Measurements from ENCODE around the gene MYO18A.

MYO18A gene

DNA sequence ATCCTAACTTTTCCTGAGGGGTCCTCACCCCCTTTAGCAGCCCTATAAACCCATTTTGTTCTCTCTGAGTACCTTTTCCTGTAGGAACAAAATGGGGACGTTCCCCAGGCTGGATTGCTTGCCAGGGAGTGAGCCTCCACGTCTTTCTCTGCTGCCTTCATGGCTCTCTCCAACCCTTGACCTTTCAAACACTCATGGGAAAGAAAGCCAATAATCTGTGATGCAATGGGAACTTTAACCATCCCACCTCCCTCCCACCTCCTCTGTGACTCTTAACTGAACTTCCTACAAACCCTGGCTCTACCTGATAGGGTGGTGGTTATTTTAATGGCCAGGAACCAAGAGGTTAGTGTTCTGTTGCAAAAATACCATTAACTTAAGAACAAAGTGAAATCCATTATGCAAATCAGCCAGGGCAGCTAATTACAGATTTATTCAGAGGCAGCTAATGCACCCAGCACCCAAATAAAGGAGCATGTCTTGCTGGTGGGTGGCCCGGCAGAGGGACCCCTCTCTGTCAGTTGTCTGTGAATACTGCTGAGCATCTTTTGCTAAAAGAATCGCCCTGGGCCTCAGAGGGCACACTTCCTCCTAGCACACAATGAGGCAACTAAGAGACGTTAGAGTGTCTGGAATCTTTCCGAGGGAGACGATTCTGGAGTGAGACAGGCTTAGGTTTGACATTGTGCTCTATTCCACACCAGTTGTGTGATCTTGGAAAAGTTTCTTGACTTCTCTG is 134.3 kb downstream of the MYO18A start:
- DNase-seq (ENCODE audit: insufficient read length, low spot score) (no peak), FAIRE-seq (no peak)
- no peak for TF ChIP-seq POLR2A (IDR thresholded peaks at IDR 0.05; ENCODE audit: low read depth, low read length)

DNA sequence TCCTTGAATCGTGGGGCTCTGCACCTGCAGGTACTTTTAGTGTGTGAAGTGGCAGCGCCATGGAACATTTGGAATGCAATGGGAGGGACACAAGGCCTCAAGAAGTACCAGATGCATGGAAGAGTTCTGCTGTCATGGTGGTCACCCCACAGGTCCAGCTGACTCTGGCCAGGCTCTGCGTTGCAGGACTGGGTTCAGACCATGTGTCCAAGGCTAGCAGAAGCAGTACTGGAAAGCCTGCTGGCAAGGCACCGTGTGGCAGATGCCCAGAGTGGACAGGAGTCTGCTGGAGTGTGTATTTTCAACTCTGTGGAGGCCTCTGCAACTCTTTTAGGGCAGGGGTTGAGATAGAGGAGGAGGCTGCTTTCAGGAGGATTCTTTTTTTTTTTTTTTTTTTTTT is 135.2 kb downstream of the MYO18A start:
- FAIRE-seq (no peak), DNase-seq (ENCODE audit: insufficient read length, low spot score) (no peak)
- no peak for TF ChIP-seq POLR2A (IDR thresholded peaks at IDR 0.05; ENCODE audit: low read depth, low read length)

DNA sequence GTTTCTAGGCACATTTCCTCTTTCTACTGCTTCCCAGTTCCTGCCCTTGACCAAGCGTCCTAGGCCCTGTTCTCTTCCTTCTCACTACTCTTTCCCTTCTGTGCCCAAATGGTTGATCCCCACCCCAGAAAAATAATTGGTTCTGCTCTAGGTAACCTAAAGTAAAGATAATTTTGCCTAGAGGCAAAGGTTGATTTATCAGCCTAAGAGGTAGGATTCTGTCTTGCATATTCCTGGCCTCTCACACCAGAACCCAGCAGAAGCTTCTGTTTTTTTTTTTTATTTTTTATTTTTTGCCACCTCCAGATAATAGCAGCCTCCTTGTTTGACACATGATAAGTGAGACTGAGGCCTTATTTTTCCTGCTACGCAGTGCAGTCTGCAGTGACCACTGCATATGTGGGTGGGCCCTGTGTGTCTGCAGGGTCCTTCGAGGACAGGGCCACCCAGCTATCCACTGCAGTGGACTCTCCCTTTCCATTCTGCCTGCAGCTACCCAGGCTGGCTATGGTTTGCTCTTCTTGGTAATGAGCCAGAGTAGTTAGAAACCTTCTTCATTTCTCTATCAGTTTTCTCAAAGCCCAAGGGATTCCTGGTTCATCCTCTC is 136.6 kb downstream of the MYO18A start:
- DNase-seq (ENCODE audit: insufficient read length, low spot score) (no peak), FAIRE-seq (no peak)
- no peak for TF ChIP-seq POLR2A (IDR thresholded peaks at IDR 0.05; ENCODE audit: low read depth, low read length)

DNA sequence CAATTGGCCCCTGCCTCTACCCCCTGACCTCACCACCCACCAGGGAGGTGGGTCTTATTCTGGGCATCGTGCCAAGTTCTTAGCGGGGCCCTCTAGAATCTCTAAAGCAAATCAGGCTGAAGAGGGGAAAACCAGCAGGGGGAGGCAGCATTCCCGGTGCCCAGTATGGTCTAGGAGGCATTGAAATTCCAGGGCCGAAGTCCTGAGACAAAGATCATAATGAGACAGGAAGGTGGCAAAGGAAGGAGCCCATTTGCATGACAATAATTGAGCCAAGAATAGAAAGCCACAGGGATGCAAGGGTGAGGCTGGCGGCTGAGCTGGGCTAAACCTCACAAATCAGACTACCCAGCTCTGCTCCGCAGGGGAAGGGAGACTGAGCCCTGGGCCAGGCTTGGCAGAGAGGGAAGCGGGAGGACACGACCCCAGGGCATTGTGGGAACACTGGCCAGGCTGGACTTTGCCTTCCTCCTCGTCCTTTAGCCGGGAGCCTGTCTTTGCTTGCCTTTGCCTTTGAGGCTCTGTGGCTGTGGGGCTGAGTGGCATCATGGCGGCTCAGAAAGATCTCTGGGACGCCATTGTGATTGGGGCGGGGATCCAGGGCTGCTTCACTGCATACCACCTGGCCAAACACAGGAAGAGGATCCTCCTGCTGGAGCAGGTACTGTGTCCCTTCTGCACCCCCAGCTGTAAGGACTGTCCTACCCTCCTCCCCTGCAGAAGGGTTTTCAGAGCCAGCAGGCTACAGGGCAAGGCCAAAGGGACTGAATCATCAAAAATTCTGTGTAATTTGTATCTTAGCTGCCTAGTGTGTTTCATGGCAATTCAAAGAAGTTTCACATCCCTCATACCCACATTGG is 137.3 kb downstream of the MYO18A start, which contains the start of gene PIPOX:
Gene PIPOX (plus strand): TSS at position 463 of the 860 bp plus-strand sequence. CDS start 85 bp downstream, at position 548.
- DNase-seq (ENCODE audit: insufficient read length, low spot score) (no peak), FAIRE-seq (no peak)
- no peak for TF ChIP-seq POLR2A (IDR thresholded peaks at IDR 0.05; ENCODE audit: low read depth, low read length)

DNA sequence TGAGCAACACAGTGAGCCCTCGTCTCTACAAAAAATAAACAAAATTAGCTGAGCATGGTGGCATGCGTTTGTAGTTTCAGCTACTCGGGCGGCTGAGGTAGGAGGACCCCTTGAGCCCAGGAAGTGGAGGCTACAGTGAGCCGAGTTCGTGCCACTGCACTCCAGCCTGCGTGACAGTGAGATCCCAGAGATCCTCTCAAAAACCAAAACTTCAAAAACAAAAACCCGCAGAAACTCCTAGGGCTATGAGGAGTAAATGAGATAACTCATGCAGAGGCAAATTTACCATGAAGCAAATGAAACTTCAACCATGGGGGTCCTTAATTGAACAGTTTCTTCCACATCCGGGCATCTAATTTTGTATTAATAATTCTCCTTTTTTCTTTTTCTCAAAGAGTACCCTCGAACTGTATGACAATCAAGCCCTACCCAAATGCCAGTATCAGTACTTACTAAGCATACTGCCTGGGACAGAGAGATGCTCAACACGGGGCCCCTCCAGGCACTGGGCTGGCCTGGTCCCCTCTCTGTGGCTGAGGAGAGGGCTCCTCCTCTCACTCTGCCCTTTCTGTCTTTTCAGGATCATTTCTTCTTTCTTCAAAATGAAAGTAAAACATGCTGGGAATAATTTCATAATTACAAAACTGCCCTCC is 138.0 kb downstream of the MYO18A start:
- DNase-seq (ENCODE audit: insufficient read length, low spot score) = no peak
- TF ChIP-seq POLR2A (IDR thresholded peaks at IDR 0.05; ENCODE audit: low read depth, low read length) = no peak
- no peak for FAIRE-seq

DNA sequence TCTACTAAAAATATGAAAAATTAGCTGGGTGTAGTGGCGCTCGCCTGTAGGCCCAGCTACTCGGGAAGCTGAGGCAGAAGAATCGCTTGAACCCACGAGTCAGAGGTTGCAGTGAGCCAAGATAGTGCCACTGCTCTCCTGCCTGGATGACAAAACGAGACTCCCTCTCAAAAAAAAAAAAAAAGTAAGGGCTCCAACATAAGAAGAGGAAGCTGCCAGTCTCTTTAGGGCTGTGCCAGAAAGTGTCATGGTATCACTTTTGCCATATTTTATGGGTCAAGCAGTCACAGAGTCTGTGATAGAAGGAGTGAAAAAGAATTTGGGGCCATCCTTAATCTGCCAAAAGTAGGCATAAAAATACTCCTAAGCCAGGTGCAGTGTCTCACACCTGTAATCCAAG is 138.6 kb downstream of the MYO18A start:
- FAIRE-seq (no peak), DNase-seq (ENCODE audit: insufficient read length, low spot score) (no peak)
- TF ChIP-seq POLR2A (IDR thresholded peaks at IDR 0.05; ENCODE audit: low read depth, low read length) = no peak

DNA sequence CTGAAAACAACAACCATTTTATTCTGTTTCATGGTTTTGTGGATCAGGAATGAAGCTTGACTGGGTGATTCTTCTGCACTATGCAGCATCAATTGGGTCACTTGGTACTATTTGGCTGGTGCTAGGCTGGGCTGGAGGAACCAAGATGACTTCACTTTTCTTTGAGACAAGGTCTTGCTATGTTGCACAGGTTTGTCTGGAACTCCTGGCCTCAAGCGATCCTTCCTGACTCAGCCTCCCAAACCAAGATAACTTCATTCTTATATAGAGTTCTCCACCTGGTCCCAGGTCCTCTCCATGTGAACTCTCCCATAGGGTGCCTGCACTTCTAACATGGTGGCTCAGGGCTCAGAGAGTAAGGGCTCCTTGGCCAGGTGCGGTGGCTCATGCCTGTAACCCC is 139.1 kb downstream of the MYO18A start:
- no peak for TF ChIP-seq POLR2A (IDR thresholded peaks at IDR 0.05; ENCODE audit: low read depth, low read length)
- FAIRE-seq = no peak
- no peak for DNase-seq (ENCODE audit: insufficient read length, low spot score)

DNA sequence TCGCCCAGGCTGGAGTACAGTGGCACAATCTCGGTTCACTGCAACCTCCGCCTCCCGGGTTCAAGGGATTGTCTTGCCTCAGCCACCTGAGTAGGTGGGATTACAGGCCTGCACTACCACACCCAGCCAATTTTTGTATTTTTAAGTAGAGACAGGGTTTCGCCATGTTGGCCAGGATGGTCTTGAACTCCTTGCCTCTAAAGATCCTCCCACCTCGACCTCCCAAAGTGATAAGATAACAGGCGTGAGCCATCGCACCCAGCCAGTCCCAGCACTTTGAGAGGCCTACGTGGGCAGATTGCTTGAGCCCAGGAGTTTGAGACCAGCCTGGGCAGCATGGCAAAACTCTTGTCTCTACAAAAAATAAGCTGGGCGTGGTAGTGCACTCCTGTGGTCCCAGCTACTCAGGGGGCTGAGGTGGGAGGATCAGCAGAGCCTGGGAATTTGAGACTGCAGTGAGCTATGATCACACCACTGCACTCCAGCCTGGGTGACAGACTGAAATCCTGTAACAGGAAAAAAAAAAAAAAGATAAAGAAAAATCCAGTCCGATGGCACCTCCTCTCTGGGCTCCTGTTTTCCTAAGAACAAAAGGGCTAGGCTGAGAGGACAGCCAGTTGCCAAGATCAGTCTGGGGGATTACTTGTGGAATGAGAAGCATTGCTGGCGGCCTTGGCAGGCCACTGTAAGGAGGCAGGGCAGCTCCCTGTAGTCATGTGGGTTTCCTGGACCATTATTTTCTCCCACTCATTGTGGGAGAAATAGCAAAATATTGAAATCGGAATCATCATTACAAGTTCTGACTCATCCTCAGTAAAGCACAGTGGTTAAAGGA is 140.2 kb downstream of the MYO18A start:
- FAIRE-seq (no peak), DNase-seq (ENCODE audit: insufficient read length, low spot score) (peak; percentile 69)
- no peak for TF ChIP-seq POLR2A (IDR thresholded peaks at IDR 0.05; ENCODE audit: low read depth, low read length)

DNA sequence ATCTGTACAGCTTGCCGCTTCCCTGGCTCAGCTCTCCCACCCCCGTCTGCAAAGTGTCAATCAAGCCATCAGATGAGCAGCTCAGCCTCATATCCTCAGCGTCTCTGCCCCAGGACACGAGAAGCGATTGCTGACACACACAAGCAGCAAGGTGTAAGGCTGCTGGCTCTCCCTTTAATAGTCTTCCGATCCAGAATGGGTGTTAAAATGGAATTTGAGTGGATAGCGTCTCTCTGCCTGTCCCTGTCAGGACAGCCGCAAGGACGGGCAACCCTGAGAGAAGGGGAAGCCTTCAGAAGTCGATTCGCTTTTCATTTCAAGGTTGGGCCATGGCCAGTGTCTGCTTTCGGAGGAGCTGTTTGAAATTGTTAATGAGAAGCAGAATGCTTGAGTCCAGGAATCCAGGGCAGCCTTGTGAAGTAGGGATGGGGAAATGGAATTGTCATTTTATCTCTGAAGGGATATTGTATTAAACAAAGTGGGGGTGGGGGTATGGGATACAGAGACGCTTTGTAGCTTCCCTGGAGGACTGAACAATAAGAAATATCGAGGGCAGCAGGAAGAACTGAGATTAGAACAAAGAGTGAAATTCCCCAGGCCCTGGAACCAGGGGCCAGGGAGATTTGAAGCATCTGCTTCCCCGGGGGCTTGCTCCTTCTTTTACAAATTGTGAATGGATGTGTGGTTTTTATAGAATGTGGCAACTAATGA is 142.0 kb downstream of the MYO18A start:
- DNase-seq (ENCODE audit: insufficient read length, low spot score) = no peak
- FAIRE-seq = no peak
- no peak for TF ChIP-seq POLR2A (IDR thresholded peaks at IDR 0.05; ENCODE audit: low read depth, low read length)

DNA sequence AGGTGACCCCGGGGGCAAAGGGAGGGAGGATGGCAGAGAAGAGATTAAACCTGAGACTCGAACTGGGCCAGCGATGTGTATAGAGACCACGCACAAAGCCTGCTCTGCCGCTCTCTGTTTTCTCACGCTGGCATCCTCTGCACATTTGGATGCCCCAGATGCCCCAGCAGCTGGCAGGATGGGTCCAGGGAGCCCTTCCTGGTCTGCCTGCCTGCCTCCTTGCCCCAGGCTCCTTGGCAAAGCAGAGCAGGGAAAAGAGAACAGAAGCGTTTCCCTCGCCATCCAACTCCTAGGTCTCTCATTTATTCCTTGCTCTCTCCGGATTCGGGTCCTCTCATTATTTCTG is 142.5 kb downstream of the MYO18A start:
- FAIRE-seq (no peak), DNase-seq (ENCODE audit: insufficient read length, low spot score) (no peak)
- TF ChIP-seq POLR2A (IDR thresholded peaks at IDR 0.05; ENCODE audit: low read depth, low read length) = no peak

DNA sequence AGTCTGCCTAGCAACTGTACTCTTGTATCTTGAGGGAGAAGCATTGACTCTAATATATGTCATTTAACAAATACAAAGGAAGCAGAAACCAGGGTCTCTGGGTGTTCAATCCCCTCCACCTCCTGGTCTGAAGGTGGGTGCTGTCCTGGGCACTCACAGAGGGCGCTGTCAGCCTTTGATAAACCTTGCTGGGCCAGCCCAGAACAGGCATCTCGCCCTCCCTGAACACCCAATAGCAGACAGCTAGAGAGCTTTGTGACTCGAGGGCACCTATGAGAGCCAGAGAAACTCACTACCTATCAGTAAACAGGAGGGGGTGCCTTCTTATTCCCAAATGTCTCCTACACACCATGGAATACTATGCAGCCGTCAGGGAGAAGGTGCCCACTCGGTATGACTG is 143.6 kb downstream of the MYO18A start:
- DNase-seq (ENCODE audit: insufficient read length, low spot score) (no peak), FAIRE-seq (no peak)
- TF ChIP-seq POLR2A (IDR thresholded peaks at IDR 0.05; ENCODE audit: low read depth, low read length) = no peak

DNA sequence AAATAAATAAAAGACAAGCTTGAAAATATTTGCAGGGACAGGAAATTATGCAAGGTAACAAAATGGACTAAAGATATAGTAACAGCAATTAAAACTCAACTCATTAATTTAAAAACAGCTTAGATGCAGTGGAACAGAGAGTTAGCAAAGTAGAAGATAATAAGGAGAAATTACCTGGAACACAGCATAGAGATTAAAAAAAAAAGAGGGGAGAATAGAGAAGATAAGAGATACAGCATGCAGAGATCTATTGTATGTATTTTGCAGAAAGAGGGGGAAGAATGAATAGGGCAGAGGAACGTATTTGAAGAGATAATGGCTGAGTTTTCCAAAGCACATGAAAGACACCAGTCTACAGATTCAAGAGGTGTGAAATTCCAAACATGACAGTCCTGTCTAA is 145.7 kb downstream of the MYO18A start:
- no peak for FAIRE-seq
- no peak for DNase-seq (ENCODE audit: insufficient read length, low spot score)
- no peak for TF ChIP-seq POLR2A (IDR thresholded peaks at IDR 0.05; ENCODE audit: low read depth, low read length)

DNA sequence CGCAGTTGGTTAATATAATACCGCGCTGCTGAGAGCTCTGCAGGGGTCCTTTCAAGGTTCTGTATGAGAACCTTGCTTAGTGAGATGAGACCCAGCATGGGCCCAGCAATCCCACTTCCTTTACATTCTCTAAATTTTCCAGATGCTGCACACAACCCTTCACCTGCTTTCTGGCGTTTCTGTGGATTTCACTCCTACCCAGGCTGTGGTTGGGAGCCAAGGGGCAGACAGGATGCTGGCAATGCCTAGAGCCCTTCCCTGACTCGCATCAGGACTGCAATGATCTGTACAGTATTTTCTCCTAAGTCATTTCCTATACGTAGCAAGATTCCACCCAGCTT is 147.4 kb downstream of the MYO18A start:
- TF ChIP-seq POLR2A (IDR thresholded peaks at IDR 0.05; ENCODE audit: low read depth, low read length) = no peak
- FAIRE-seq (no peak), DNase-seq (ENCODE audit: insufficient read length, low spot score) (no peak)

Measured in H54 (cell line).